Measurements from ENCODE around the gene PPP2R5D.

The PPP2R5D gene

GRCh38 chr6:42963855-42964605, 20.3 kb upstream of the PPP2R5D start:
- peak; percentile 39 to 41 for DNase-seq

GRCh38 chr6:42966571-42966970, 17.8 kb upstream of the PPP2R5D start:
- no peak for DNase-seq

- no peak for DNase-seq
These were observed 17.1 kb upstream of the PPP2R5D start for GRCh38 chr6:42967228-42967627.

- no peak for DNase-seq
These were observed 16.2 kb upstream of the PPP2R5D start for GRCh38 chr6:42968126-42968701.

GRCh38 chr6:42968783-42969182, 15.6 kb upstream of the PPP2R5D start:
- no peak for DNase-seq

GRCh38 chr6:42969431-42969830, 14.9 kb upstream of the PPP2R5D start:
- DNase-seq, result no peak

- no peak for DNase-seq
These were observed 14.4 kb upstream of the PPP2R5D start for GRCh38 chr6:42969934-42970333.

GRCh38 chr6:42970871-42971612, 13.3 kb upstream of the PPP2R5D start:
- DNase-seq, result no peak

GRCh38 chr6:42971746-42972327, 12.5 kb upstream of the PPP2R5D start:
- DNase-seq, result no peak

GRCh38 chr6:42973926-42974325, 10.4 kb upstream of the PPP2R5D start:
- DNase-seq, result no peak

GRCh38 chr6:42974919-42975505, 9.4 kb upstream of the PPP2R5D start:
- no peak for DNase-seq

- DNase-seq, result peak; percentile 31 to 35
These were observed 5.9 kb upstream of the PPP2R5D start for GRCh38 chr6:42978487-42978838.

GRCh38 chr6:42978839-42979522, 5.4 kb upstream of the PPP2R5D start, which contains the start of gene PEX6:
Gene PEX6 (minus strand): TSS chr6:42979181. CDS start chr6:42979150, 31 bp downstream.
- DNase-seq, result peak; percentile 90 to 91

- DNase-seq, result no peak
These were observed 4.7 kb upstream of the PPP2R5D start for GRCh38 chr6:42979523-42980177.

GRCh38 chr6:42981836-42982235, 2.5 kb upstream of the PPP2R5D start:
- DNase-seq, result no peak

- DNase-seq, result peak; percentile 20 to 34
These were observed 630 bp downstream of the PPP2R5D start for GRCh38 chr6:42984924-42985475.

GRCh38 chr6:42987533-42988451, 3.4 kb downstream of the PPP2R5D start:
- no peak for DNase-seq

- DNase-seq, result no peak
These were observed 4.2 kb downstream of the PPP2R5D start for GRCh38 chr6:42988486-42989020.

- no peak for DNase-seq
These were observed 5.6 kb downstream of the PPP2R5D start for GRCh38 chr6:42989923-42990322.

GRCh38 chr6:42993445-42993844, 9.1 kb downstream of the PPP2R5D start:
- no peak for DNase-seq

Data from stimulated activated CD4-positive, alpha-beta T cell treated with anti-CD3 and anti-CD28 coated beads, Interleukin-2, amount 100 ng/mL, for 24 hours (primary cell).